Renal cortex interstitium (tissue), 11 donors: ENCODE results near the gene TFCP2. TPM values are rescaled to one million over a fixed set of nuclear protein-coding genes. Genes with fewer than 3 reads are reported as not detected.

Experiments
- DNase-seq, 11 donors: peaks; one replicate each; pipeline ENCODE4 v3.0.0-alpha.2; 2013; ENCODE audit warnings: low read depth in 9 of 11, low spot score in 4 of 11; ENCODE audit errors: extremely low read depth in 1 of 11
- polyA plus RNA-seq, 3 donors: library from polyadenylated mRNA; unstranded; fragments of 120-200 nt; gene quantifications; one replicate each; pipeline ENCODE4 v1.2.1, GENCODE V29; 2013; ENCODE audit not compliant: insufficient read length in 3 of 3

The TFCP2 gene
- polyA plus RNA-seq, 3 donors, result 53.0 to 55.1 (median 54.1) TPM

DNA sequence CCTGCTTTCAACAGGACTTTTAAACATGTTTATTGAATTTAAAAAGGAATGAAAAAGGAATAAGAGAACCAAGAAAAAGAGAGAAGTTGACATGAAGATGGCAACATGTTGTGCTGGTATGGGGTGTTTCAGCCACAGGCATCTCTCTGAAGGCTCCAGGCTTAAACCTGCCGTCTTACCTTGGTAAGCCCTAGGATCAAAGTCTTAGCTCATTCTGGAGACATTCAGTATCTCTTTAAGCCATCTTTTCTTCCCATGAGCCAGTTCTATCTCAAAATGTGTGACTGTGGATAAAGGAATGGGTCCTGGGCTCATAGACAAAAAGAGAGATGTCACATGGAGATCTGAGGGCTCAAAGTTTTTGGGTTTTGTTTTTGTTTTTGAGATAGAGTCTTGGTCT, 1.6 kb upstream of the TFCP2 start:
- no peak for DNase-seq

DNA sequence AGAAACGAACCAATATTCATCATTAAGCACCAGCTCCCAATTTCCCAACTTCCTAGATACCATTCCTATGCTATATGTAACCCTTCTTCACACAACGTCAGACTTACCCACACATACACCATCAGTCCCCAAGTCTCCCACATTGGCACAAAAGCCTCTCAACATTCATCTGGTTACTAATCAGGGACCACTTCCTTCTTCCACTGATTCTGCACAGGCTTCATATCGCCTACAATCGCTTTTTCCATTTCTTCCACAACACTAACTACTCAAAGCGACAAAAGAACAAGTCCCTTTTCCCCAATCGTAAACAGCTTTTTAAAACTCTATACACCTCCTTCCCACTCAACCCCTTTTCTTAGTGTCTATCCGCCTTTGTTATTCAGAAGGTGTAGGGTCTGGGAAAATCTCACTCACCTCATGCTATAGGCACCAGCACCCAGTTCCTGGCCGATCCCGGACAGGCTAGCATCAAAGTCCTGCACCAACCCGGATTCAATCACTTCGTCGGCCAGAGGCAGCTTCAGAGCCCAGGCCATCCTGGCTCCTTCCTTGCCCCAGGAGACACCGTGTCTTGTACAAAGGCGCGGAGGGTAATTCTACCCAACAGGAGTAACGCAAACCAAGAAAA, 936 bp downstream of the TFCP2 start:
- DNase-seq, result peak in 2 of 11 donors; percentile 12 to 21

DNA sequence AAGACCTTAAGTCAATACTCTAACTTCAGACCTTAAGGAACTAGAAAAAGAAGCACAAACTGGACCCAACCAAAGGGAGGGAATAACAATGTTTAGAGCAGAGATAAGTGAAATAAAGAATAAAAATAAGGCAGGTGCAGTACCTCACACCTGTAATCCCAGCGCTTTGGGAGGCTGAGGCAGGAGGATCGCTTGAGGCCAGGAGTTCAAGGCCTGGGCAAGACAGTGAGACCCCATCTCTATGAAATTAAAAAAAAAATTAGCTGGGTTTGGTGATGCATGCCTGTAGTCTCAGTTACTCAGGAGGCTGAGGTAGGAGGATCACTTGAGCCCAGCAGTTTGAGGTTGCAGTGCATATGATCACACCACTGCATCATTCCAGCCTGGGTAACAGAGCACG, 9.1 kb downstream of the TFCP2 start:
- DNase-seq, result no peak

DNA sequence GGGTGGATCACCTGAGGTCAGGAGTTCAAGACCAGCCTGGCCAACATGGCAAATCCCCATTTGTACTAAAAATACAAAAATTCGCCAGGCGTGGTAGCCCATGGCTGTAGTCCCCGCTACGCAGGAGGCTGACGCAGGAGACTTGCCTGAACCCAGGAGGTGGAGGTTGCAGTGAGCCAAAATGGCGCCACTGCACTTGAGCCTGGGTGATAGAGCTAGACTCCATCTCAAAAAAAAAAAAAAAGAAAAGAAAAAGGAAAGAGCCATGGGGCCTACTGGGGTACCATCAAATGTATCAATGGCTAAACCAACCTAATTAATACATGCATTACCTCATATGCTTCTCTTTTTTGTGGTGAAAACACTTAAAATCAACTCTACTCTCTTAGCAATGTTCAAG, 10.7 kb downstream of the TFCP2 start:
- no peak for DNase-seq

DNA sequence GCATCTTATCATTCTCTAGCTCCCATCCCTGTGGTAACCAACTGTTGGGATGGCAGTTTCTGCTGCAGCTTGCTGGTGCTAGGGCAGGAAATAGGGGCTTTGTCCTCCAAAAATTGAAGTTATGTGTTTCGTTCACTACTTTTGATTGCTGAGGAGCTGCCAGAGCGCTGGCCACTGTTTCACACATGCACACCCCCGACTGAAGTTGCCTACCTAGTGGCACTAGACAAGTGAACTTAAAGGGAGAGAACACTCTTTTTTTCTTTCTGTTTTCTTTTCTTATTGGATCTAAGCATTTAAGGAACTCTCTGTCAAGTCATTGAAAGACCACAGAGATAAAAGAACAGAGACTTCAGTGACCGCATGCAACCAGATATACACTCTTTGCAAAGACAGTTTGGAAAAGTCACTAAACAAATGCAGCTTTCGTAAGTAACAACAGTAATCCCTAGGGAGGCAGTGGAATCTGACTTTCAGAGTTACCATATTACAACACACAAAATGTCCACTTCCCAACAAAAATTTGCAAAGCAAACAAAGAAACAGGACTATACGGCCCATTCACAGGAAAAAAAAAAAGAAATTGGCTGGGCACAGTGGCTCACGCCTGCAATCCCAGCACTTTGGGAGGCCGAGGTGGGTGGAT, 12.0 kb downstream of the TFCP2 start:
- DNase-seq, result no peak

DNA sequence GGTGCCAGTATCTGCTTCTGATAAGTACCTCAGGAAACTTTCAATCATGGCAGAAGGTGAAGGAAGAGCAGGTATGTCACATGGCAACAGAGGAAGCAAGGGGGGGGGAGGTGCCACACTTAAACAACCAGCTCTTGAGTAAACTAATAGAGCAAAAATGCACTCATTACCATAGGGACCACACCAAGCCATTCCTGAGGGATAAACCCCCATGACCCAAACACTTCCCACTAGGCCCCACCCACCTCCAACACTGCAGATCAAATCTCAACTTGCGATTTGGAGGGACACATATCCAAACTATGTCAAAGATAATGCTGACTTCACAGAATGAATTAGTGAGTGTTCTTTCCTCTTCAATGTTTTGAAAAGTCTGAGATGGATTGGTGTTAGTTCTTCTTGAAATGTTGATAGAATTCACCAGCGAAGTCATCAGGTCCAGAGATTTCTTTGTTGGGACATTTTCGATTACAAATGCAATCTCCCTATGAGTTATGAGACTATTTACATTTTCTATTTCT, 16.6 kb downstream of the TFCP2 start:
- no peak for DNase-seq

DNA sequence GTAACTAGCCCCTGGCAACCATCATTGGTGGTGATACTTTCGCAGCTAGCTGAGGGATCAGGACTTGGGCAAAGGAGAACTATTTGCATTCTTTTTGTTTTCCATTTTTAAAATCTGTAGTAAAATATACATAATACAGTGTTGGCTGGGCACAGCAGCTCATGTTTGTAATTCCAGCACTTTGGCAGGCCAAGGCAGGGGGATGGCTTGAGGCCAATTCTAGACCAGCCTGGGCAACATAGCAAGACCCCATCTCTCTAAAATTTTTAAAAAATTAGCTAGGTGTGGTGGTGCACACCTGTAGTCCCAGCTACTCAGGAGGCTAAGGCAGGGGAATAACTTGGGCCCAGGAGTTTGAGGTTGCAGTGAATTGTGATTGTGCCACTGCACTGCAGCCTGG, 20.0 kb downstream of the TFCP2 start:
- no peak for DNase-seq

DNA sequence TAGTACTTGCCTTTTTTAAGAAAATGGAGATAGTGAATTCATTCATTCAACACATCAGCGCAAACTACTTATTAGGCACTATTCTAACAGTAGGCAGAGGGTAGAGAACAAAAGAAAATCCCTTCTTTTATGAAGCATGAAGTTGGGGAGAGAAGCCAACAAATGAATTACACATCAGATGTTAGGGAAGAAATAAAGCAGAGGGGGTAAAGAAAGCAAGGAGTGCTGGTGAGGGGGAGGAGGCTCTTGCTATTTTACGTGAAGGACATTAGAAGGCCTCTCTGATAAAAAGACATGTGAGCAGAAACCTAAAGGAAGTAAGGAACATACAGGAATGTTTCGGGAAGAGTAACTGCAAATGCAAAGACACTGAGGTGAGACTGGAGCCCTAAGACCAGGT, 22.2 kb downstream of the TFCP2 start:
- DNase-seq, result no peak

DNA sequence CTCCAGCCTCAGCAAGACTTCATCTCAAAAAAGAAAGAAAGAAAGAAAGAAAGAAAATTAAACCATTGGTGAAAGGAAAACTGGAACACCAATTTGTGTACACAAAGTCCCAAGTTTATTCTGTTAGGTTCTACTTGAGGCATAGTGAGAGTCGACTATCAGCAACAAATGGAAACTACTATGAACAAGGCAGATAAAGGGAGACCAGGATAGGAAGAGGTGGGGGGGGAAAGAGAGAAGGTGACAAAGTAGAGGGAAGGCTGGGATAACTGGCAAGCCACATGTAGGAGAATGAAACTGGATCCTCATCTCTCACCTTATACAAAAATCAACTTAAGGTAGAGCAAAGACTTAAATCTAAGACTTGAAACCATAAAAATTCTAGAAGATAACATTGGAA, 25.6 kb downstream of the TFCP2 start:
- no peak for DNase-seq

DNA sequence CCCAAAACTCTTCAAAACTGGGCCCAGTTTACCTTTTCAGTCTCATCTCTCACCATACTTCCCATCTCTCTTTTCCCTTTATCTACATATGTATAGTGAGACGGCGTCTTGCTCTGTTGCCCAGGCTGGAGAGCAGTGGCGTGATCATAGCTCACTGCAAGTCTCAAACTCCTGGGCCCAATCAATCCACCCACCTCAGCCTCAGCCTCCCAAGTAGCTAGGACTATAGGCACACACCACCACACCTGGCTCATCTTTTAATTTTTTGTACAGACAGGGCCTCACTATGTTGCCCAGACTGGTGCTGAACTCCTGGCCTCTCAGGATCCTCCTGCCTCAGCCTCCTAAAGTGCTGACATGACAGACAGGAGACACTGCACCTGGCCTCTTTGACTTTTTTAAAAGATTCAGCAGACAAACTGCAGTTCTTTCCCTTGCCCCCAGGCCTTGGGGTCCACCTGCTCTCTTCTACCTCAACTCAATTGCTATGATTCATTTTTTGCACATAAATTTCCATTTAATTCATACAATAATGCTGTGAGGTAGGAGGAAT, 33.6 kb downstream of the TFCP2 start:
- DNase-seq, result no peak

DNA sequence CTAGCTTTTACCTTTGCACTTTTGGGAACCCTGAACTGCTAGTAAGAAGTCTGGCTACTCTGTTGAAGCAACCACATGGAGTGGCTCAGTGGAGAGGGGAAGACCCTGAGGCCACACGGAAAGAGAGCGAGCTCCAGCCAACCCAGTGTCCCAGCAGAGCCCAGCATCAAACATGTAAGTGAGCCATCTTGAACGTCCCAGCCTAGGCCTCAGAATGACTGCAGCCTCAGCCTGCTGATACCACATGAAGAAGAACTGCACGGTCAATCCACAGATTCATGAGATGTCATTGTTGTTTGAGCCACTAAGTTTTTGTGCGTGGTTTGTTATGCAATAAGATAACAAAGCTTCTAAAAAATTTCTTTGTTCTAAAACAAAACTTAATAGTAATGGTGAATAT, 40.2 kb downstream of the TFCP2 start:
- DNase-seq, result no peak

DNA sequence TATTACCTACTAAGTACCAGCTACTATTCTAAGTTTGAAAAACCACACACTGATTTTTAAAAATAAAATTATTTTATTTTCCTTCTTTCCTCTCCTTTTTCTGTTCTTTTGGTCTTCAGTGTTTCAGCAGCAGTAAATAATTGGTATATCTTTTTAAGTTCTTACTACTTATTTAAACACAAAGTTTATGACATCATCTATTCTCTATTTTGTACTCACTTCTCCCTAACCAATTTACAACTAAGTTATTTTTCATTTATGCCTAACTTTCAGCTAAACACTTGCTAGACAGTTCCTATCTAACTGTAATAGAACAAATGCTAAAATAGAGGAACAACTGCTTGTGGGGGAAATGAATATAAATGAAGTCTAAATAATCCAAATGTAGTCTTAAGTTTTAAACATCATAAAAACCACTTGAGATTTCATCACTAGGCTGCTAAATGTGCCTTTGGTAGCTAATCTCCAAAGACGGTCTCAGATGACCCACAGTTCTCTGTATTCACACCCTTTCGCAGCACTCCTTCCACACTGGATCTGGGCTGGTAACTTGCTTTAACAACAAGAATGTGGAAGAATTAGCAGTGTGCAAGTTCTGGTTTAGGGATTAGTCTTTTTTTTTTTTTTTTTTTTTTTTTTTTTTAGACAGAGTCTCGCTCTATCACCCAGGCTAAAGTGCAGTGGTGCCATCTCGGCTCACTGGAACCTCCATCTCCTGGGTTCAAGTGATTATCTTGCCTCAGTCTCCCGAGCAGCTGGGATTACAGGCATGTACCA, 41.0 kb downstream of the TFCP2 start:
- no peak for DNase-seq

DNA sequence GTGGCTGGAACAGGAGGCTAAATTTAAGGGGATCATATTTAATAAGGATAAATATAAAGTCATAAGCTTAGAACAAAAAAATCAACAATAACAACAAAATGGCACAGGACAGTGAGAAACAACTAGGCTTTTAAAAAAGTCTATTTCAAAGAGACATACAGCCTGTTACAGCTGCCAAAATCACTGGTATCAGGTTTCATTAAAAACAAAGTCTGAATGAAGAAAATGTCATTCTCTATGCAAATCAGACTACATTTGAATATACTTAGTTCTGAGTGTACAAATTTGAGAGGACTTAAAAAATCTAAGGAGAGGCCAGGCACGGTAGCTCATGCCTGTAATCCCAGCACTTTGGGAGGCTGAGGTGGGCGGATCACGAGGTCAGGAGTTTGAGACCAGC, 44.0 kb downstream of the TFCP2 start:
- peak in 6 of 11 donors; percentile 1 to 17 (median 12) for DNase-seq

DNA sequence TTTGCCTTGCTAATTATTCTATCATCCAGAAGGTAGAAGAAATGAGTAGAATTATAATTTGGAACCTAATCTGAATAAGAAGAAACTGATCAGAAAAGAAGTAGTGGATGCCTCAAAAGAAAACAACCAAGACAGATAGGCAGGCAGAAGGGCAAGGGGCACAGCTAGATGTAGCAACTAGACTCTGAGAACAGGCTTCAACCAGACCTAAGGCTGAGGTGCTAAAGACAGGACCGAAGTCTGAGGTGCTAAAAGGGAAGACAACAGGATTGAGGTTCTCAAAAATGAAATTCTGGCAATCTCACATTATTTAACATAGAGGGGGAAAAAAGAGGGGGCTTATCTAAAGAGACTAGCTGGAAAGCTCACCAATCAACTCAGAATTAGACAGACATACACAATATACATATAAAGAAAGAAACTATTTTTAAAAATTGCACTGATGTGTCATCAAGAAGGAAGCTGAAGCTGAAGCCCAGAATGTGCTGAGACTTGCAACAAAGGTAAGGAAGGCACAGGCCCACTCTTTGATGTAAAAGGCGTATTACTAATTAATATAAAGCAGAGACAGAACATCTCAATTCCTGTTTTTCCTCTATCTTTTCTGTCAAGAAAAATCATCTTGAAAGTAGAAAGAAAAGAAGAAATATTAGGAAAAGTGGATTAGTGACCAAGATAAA, 45.7 kb downstream of the TFCP2 start:
- no peak for DNase-seq

DNA sequence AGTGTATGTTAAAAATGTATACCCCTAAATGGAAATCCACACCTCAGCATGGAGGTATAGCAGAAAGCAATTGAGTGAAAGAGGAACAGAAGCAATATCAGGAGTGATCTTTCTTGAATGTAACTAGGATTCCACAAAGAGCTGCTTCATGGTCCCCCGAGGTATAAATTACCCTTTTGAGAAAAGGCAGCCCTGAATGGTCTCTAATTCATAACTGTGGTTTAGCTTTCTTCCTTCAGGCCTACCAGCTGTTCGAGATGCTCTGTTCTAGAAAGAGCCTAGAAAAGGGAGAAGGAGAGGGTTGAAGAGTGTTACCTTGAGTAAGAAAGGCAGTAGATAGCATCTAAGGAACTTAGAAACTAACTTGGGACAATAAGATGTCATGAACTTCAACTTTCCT, 46.6 kb downstream of the TFCP2 start:
- DNase-seq, result no peak

DNA sequence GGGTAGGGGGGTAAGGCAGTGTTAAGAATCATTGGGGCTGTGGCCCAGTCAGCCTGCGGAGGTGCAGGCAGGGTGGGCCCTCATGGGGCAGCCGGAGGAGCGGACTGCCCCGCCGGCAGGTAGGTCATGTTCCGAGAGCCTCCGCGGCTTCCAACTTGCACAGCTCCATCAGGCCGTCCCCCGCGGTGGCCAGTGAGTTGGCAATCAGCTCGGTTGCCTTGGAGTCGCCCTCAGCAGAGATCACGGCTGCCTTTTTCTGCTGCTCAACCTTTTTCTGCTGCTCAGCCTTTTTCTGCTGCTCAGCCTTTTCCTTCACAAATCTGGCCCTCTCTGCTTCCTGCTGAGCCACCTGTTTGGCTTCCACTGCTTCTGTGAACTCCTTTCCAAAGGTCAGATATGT, 48.4 kb downstream of the TFCP2 start:
- DNase-seq, result no peak

DNA sequence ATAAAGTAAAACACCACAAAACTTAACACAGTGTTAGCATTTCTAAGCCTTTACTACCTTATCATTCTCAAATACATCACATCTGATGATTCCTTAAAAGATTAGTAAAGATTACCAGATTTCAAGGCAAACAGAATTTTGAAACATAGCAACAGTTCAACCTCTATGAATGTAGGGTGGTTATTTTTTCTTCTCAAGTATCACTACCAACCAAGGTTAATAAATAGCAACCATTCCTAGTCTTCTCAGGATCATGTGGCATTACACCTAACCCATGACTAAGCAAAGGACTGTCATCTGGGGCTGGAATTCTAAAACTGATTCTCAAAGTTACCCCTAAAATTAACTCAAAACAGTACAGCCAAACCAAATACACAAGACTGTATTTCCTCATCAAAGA, 50.1 kb downstream of the TFCP2 start:
- DNase-seq, result peak in 2 of 11 donors; percentile 1 to 20

DNA sequence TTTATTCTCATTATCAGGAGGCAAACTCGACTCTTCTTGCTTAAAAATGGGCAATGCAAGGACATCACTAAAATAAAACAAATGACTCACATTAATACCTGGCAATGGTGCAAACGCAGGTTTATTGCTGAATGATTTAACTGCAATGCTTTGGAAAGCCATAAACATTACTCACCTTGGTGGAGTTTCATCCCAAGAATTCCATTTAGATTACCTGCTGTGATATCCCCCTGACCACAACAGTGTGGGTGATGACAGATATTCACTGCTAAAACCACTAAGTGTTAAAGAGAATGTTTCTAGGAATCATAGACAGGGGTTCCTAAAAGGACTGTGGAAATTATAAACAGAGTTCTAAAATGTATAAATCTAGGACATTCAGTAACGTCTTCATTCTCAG, 54.2 kb downstream of the TFCP2 start:
- DNase-seq, result no peak

DNA sequence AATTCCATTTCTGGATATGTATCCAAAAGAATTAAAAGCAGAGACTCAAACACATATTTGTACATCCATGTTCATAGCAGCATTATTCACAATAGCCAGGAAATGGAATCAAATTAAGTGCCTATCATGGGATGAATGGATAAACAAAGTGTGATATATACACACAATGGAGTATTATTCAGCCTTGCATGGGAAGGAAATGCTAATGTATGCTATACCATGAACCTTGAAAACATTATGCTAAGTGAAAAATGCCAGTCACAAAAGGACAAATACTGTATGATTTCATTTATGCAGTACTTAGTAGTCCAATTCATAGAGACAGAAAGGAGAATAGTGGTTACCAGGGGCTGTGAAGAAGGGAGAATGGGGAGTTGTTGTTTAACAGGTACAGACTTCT, 57.4 kb downstream of the TFCP2 start:
- no peak for DNase-seq
